Lower lobe of right lung (tissue), 2 donors: ENCODE data around the gene MED13L. TPM values are rescaled to one million over a fixed set of nuclear protein-coding genes. Genes with fewer than 3 reads are reported as not detected.

ENCODE experiments used
- ATAC-seq, 2 donors: fragments of 200-7000 bp; cut with Tn5 transposase; one replicate each; pipeline ENCODE4 v1.9.1; 2020 to 2022; ENCODE audit warnings: mild to moderate bottlenecking in 2 of 2, moderate library complexity in 2 of 2
- DNase-seq: peaks from one replicate; pipeline ENCODE4 v3.0.0-alpha.2; 2020
- H3K27ac ChIP-seq: fragments of 200-600 bp; one replicate; pipeline ENCODE4 v1.8.0; 2022
- H3K27me3 ChIP-seq: fragments of 200-600 bp; one replicate; pipeline ENCODE4 v1.8.0; 2022; ENCODE audit warnings: low read depth
- H3K36me3 ChIP-seq: fragments of 200-600 bp; one replicate; pipeline ENCODE4 v1.8.0; 2022; ENCODE audit warnings: mild to moderate bottlenecking
- H3K4me1 ChIP-seq: fragments of 200-600 bp; one replicate; pipeline ENCODE4 v1.8.0; 2022
- H3K4me3 ChIP-seq: fragments of 200-600 bp; one replicate; pipeline ENCODE4 v1.8.0; 2022; ENCODE audit warnings: mild to moderate bottlenecking
- H3K9me3 ChIP-seq: fragments of 200-600 bp; one replicate; pipeline ENCODE4 v1.8.0; 2022
- intact Hi-C: fragments of 100-400 bp; cut with DNase I; formaldehyde crosslinking; loops from one replicate; pipeline ENCODE4 v1.11.0; 2022
- total RNA-seq: library from RNA; stranded (reverse); fragmentation: NEBNext Ultra II Directional; extraction: Animal tissue kit (Norgen Biotek cat#: 25700); gene quantifications from one replicate; pipeline ENCODE4 v1.2.1, GENCODE V29; 2021
- TF ChIP-seq, protein P1 (sequence below): fragments of 200-600 bp; IDR thresholded peaks from one replicate; pipeline ENCODE4 v1.8.0; 2022; ENCODE audit warnings: antibody characterized with exemption, mild to moderate bottlenecking
- donor health status: DM: no; HTN: yes; CAD: no; lungs with severe emphysema.

The MED13L gene
- total RNA-seq, 1 donor from 2014 or later = 148 TPM

DNA sequence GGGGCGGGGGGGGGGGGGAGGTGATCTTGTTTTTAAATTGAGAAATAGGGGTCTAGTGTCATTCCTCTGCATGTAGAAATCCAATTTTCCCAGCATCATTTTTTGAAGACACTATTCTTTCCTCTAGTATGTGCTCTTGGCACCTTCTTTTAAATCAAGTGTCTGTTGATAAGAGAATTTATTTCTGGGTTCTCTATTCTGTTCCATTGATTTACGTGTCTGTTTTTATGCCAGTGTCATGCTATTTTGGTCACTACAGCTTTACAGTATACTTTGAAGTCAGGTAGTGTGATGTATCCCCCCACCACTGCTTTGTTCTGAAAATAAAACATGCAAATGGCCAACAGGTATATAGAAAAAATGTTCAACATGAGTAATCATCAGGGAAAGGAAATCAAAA lies 252.7 kb downstream of the MED13L start:
- H3K9me3 ChIP-seq = no peaks in the 10 kb centered on the region
- no peaks in the 10 kb centered on the region for H3K4me1 ChIP-seq
- peaks cover 1% of the 10 kb centered on the region for H3K36me3 ChIP-seq
- no peak overlapping the region for H3K27ac ChIP-seq
- TF ChIP-seq, protein P1, sequence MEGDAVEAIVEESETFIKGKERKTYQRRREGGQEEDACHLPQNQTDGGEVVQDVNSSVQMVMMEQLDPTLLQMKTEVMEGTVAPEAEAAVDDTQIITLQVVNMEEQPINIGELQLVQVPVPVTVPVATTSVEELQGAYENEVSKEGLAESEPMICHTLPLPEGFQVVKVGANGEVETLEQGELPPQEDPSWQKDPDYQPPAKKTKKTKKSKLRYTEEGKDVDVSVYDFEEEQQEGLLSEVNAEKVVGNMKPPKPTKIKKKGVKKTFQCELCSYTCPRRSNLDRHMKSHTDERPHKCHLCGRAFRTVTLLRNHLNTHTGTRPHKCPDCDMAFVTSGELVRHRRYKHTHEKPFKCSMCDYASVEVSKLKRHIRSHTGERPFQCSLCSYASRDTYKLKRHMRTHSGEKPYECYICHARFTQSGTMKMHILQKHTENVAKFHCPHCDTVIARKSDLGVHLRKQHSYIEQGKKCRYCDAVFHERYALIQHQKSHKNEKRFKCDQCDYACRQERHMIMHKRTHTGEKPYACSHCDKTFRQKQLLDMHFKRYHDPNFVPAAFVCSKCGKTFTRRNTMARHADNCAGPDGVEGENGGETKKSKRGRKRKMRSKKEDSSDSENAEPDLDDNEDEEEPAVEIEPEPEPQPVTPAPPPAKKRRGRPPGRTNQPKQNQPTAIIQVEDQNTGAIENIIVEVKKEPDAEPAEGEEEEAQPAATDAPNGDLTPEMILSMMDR = no peak
- intact Hi-C loops = no loop called here
- no peak for DNase-seq
- no peak overlapping the region for H3K4me3 ChIP-seq
- ATAC-seq = no peak
- H3K27me3 ChIP-seq = no peaks in the 10 kb centered on the region

DNA sequence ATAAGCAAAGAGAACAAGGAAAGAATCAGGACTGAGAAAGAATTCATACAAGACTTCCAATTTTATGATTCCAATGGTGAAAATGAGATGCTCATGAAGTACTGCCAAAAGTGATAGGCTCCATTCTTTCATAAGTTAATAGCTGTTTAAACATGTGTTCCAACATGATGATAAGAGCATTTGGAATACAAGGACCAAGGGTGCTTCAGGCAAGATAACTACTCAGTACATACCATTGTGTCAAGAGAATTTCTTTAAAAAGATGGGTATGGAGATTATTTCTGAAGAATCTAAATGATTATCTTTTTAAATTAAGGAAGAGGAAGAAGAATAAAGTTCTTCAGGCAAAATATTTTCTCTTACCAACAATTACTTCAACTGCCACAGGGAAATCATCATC lies 258.1 kb downstream of the MED13L start:
- no peak overlapping the region for H3K4me3 ChIP-seq
- ATAC-seq (no peak), DNase-seq (no peak)
- no peak overlapping the region for H3K27ac ChIP-seq
- H3K36me3 ChIP-seq = peaks cover 30% of the 10 kb centered on the region
- TF ChIP-seq, protein P1 = no peak
- no peaks in the 10 kb centered on the region for H3K27me3 ChIP-seq
- peaks cover 11% of the 10 kb centered on the region for H3K4me1 ChIP-seq
- intact Hi-C loops = no loop called here
- H3K9me3 ChIP-seq = no peaks in the 10 kb centered on the region

DNA sequence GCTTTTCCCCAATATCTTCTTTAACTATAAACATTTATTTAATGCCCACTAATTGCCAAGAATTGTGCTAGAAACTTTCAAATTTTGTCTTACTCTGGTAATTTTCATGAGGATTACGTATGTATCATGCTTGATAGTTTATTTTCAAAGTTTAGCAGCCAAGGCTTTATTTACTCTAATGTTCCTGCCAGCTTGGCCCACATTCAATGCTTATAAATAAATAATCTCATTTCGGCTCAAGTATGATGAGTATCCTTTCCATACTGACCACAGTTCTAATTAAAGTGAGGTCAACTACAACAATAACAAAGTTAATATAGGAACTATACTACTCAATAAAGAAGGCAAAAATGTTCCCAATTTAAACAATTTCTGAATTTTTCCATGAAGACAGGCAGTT lies 259.2 kb downstream of the MED13L start:
- H3K4me1 ChIP-seq = peaks cover 11% of the 10 kb centered on the region
- no peak overlapping the region for H3K4me3 ChIP-seq
- H3K36me3 ChIP-seq = peaks cover 42% of the 10 kb centered on the region
- no peaks in the 10 kb centered on the region for H3K27me3 ChIP-seq
- TF ChIP-seq, protein P1 = no peak
- no peaks in the 10 kb centered on the region for H3K9me3 ChIP-seq
- ATAC-seq (no peak), DNase-seq (no peak)
- intact Hi-C loops = no loop called here
- H3K27ac ChIP-seq = no peak overlapping the region

DNA sequence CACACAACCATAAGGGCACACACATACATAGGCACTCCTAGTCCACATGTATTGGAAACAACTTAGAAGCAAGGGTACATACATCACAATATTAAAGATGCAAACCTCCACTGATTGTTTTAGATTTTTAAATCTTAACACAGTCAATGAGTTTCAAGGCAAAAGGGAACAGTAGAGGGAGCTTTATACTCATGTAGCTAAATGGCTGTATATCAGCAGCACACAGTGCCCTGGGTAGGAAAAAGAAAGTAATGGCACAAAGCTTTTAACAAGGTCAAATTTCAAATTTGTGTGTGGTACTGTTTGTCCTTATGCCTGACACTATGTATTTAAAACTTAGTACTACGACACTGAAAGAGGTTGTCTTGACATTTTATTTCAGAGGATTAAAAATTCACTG lies 262.0 kb downstream of the MED13L start:
- no peak for DNase-seq
- Histone ChIP-seq H3K9me3 (no peaks in the 10 kb centered on the region), H3K4me3 (no peak overlapping the region), H3K27ac (no peak overlapping the region), H3K27me3 (no peaks in the 10 kb centered on the region), H3K36me3 (peaks cover 69% of the 10 kb centered on the region), H3K4me1 (peaks cover 11% of the 10 kb centered on the region)
- TF ChIP-seq, protein P1 = peak; percentile 51
- intact Hi-C loops = no loop called here
- peak; percentile 69 to 77 for ATAC-seq

DNA sequence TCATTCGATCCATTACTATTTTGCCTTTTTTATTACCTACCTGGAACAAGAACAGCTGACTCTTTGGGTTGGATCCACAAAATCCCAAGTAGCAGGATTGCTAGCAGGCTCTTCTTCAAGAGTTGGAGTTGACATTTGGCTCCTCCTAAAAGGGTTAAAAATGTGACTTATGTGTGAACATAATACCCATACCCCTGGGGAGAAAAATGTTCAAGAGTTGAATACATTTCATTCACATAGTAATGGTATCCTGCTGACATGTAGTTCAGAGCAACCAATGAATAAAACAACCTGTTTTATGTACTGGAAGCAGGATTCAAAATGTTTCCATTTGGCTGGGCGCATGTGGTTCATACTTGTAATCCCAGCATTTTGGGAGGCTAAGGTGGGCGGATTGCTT lies 264.7 kb downstream of the MED13L start:
- ATAC-seq (no peak), DNase-seq (no peak)
- TF ChIP-seq, protein P1 = no peak
- Histone ChIP-seq H3K27me3 (no peaks in the 10 kb centered on the region), H3K9me3 (no peaks in the 10 kb centered on the region), H3K36me3 (peaks cover 76% of the 10 kb centered on the region), H3K4me1 (peaks cover under 1% of the 10 kb centered on the region), H3K4me3 (no peak overlapping the region), H3K27ac (no peak overlapping the region)
- intact Hi-C loops = no loop called here

DNA sequence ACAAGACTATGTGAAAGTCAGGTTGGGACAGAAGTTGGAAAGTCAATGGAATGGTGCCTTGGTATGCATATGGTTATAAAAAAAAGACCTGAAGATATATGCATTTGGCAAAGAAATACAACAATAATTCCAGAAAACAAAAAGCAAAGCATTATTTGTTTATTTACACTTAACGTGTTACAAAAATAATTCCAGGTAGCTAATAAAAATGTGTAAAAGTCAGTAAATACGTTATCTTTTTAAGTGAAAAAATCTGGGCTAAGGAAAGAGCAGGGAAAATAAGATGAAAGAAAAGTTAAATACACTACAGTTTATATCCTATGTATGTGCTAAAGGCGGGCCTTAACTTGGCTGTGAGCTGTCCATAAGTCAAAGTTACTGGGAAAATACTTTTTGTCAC lies 266.3 kb downstream of the MED13L start:
- ATAC-seq (no peak), DNase-seq (no peak)
- intact Hi-C loops = no loop called here
- Histone ChIP-seq H3K27me3 (no peaks in the 10 kb centered on the region), H3K36me3 (peaks cover 90% of the 10 kb centered on the region), H3K4me3 (no peak overlapping the region), H3K27ac (no peak overlapping the region), H3K4me1 (no peaks in the 10 kb centered on the region), H3K9me3 (no peaks in the 10 kb centered on the region)
- TF ChIP-seq, protein P1 = no peak
